ENCODE data around the gene WDFY4. TPM values are rescaled to one million over a fixed set of nuclear protein-coding genes. Genes with fewer than 3 reads are reported as not detected.

The WDFY4 gene
- total RNA-seq, 1 experiment from 2014 or later: 0.23 TPM

GRCh38 chr10:48970046-48970445, 285.4 kb downstream of the WDFY4 start:
- no peak for ATAC-seq
- Histone ChIP-seq H3K27ac (ENCODE audit: low read length) (no peak overlapping the region), H3K4me3 (ENCODE audit: low read depth in 2 of 2, low read length in 2 of 2) (no peak overlapping the region), H3K9me3 (ENCODE audit: control insufficient read depth, insufficient read depth, low read depth, low read length) (no peaks in the 10 kb centered on the region), H3K27me3 (ENCODE audit: control insufficient read depth, insufficient read depth, low read length) (peaks cover 2% of the 10 kb centered on the region; the same call in 1 of the 2 replicates), H3K4me1 (ENCODE audit: control insufficient read depth, insufficient read depth, low read length) (no peaks in the 10 kb centered on the region), H3K36me3 (ENCODE audit: control insufficient read depth, insufficient read depth, low read length) (no peaks in the 10 kb centered on the region)
- CTCF ChIA-PET: no interaction called here
- TF ChIP-seq REST (IDR thresholded peaks at IDR 0.05; ENCODE audit: insufficient read depth in 1 of 2, low read depth in 2 of 2, low read length in 1 of 2): no peak
- no peak for TF ChIP-seq SIN3A (IDR thresholded peaks at IDR 0.05; ENCODE audit: borderline replicate concordance, insufficient read depth, low read depth, low read length)
- no peak for TF ChIP-seq CTCF (IDR thresholded peaks at IDR 0.05)
- DNase-seq (ENCODE audit: low read depth, low spot score): no peak
- intact Hi-C loops (cut with micrococcal nuclease; ENCODE audit: unreplicated experiment): no loop called here
- BruUV-seq (replicated peaks): no TSS peak
- POLR2A ChIA-PET: interaction anchor here (0.7 kb wide), 1 partner anchor 391 kb away, joined by 4 read pairs; no protein-coding TSS in a partner anchor
- in situ Hi-C loops (cut with HindIII; ENCODE audit: low pct_unique_long_range_greater_than_20kb, low sequenced_read_pairs): no loop called here

GRCh38 chr10:48970654-48971053, 286.0 kb downstream of the WDFY4 start:
- no peak for TF ChIP-seq REST (IDR thresholded peaks at IDR 0.05; ENCODE audit: insufficient read depth in 1 of 2, low read depth in 2 of 2, low read length in 1 of 2)
- TF ChIP-seq SIN3A (IDR thresholded peaks at IDR 0.05; ENCODE audit: borderline replicate concordance, insufficient read depth, low read depth, low read length): no peak
- TF ChIP-seq TCF7L2 (IDR thresholded peaks at IDR 0.05; ENCODE audit: low read depth, low read length): no peak
- TF ChIP-seq POLR2AphosphoS5 (IDR thresholded peaks at IDR 0.05; ENCODE audit: low read depth, low read length): no peak
- TF ChIP-seq CTCF (IDR thresholded peaks at IDR 0.05): no peak
- H3K27ac ChIP-seq (ENCODE audit: low read length): no peak overlapping the region
- ChIA-PET CTCF (no interaction called here), POLR2A (no interaction called here)
- DNase-seq (ENCODE audit: low read depth, low spot score): no peak
- no peaks in the 10 kb centered on the region for H3K9me3 ChIP-seq (ENCODE audit: control insufficient read depth, insufficient read depth, low read depth, low read length)
- in situ Hi-C loops (cut with HindIII; ENCODE audit: low pct_unique_long_range_greater_than_20kb, low sequenced_read_pairs): no loop called here
- peaks cover 2% of the 10 kb centered on the region; the same call in 1 of the 2 replicates for H3K27me3 ChIP-seq (ENCODE audit: control insufficient read depth, insufficient read depth, low read length)
- H3K36me3 ChIP-seq (ENCODE audit: control insufficient read depth, insufficient read depth, low read length): no peaks in the 10 kb centered on the region
- H3K4me1 ChIP-seq (ENCODE audit: control insufficient read depth, insufficient read depth, low read length): no peaks in the 10 kb centered on the region
- no peak for ATAC-seq
- H3K4me3 ChIP-seq (ENCODE audit: low read depth in 2 of 2, low read length in 2 of 2): no peak overlapping the region
- intact Hi-C loops (cut with micrococcal nuclease; ENCODE audit: unreplicated experiment): no loop called here
- no TSS peak for BruUV-seq (replicated peaks)
